GM12873 (cell line): ENCODE results near the gene NSD2.

Experiments used
- CTCF ChIP-seq: IDR thresholded peaks from 2 replicates; pipeline ENCODE4 v1.5.1; 2012; ENCODE audit warnings: low read depth, mild to moderate bottlenecking, moderate library complexity, low read length, control low read depth; ENCODE audit not compliant: insufficient read depth; ENCODE audit errors: missing control alignments

The NSD2 gene

GRCh38 chr4:1961563-1961962, 90.4 kb downstream of the NSD2 start:
- no peak for TF ChIP-seq CTCF

- no peak for TF ChIP-seq CTCF
Measured at GRCh38 chr4:1962980-1963379, 91.8 kb downstream of the NSD2 start.

- TF ChIP-seq CTCF = no peak
Measured at GRCh38 chr4:1964443-1964842, 93.2 kb downstream of the NSD2 start.

- no peak for TF ChIP-seq CTCF
Measured at GRCh38 chr4:1964971-1965370, 93.8 kb downstream of the NSD2 start.

GRCh38 chr4:1967512-1968149, 96.4 kb downstream of the NSD2 start:
- no peak for TF ChIP-seq CTCF

- no peak for TF ChIP-seq CTCF
Measured at GRCh38 chr4:1968686-1969295, 97.6 kb downstream of the NSD2 start.

- no peak for TF ChIP-seq CTCF
Measured at GRCh38 chr4:1969928-1970723, 98.9 kb downstream of the NSD2 start.
